ENCODE measurements around the gene C1orf35. TPM values are rescaled to one million over a fixed set of nuclear protein-coding genes. Genes with fewer than 3 reads are reported as not detected.

The C1orf35 gene
- total RNA-seq, 1 donor from 2014 or later: 27.5 TPM

DNA sequence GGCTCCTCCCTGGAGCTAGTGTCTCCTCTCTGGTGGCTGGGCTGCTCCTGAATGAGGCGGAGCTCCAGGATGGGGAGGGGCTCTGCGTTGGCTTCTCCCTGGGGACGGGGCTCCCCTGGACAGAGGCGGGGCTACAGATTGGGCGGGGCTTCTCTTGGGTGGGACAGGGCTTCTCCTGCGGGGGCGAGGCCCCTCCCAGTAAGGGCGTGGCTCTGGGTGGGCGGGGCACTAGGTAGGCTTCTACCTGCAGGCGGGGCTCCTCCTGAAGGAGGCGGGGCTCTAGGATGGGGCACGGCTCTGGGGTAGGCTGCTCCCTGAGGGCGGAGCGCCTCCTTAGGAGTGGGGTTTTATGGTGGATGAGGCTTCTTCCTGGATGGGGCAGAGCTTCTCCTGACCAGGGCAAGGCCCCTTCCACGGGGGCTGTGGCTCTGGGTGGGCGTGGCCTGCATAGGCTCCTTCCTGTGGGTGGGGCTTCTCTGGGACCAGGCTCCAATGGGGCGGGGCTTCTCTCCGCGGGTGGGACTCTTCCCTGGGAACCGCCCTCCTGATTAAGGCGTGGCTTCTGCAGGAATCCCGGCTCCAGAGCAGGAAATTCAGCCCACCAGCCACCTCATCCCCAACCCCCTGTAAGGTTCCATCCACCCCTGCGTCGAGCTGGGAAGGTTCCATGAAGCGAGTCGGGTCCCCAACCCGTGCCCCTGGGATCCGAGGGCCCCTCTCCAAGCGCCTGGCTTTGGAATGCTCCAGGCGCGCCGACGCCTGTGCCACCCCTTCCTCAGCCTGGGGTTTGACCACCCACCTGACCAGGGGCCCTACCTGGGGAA is 43.3 kb downstream of the C1orf35 start:
- Mint-ChIP-seq H3K4me1 (peaks cover 5% of the 10 kb centered on the region), H3K27ac (no peak overlapping the region), H3K27me3 (peaks cover 40% of the 10 kb centered on the region), H3K36me3 (ENCODE audit: low read depth) (no peaks in the 10 kb centered on the region), H3K9me3 (no peaks in the 10 kb centered on the region), H3K4me3 (peak overlapping the region; percentile 80)
- peak; percentile 90 for DNase-seq
- intact Hi-C loops (cut with micrococcal nuclease): loop anchor here (1.0 kb wide), 1 partner anchor 106 kb away; no protein-coding TSS in a partner anchor

DNA sequence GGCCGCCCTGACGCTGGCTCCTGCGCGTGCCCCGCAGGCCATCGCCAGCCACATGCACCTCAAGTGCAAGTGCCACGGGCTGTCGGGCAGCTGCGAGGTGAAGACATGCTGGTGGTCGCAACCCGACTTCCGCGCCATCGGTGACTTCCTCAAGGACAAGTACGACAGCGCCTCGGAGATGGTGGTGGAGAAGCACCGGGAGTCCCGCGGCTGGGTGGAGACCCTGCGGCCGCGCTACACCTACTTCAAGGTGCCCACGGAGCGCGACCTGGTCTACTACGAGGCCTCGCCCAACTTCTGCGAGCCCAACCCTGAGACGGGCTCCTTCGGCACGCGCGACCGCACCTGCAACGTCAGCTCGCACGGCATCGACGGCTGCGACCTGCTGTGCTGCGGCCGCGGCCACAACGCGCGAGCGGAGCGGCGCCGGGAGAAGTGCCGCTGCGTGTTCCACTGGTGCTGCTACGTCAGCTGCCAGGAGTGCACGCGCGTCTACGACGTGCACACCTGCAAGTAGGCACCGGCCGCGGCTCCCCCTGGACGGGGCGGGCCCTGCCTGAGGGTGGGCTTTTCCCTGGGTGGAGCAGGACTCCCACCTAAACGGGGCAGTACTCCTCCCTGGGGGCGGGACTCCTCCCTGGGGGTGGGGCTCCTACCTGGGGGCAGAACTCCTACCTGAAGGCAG is 44.0 kb downstream of the C1orf35 start:
- Mint-ChIP-seq H3K4me3 (peak overlapping the region; percentile 80), H3K4me1 (peaks cover 5% of the 10 kb centered on the region), H3K36me3 (ENCODE audit: low read depth) (no peaks in the 10 kb centered on the region), H3K27ac (no peak overlapping the region), H3K9me3 (no peaks in the 10 kb centered on the region), H3K27me3 (peaks cover 42% of the 10 kb centered on the region)
- peak; percentile 84 for DNase-seq
- intact Hi-C loops (cut with micrococcal nuclease): loop anchor here (1.0 kb wide), 1 partner anchor 107 kb away; no protein-coding TSS in a partner anchor

DNA sequence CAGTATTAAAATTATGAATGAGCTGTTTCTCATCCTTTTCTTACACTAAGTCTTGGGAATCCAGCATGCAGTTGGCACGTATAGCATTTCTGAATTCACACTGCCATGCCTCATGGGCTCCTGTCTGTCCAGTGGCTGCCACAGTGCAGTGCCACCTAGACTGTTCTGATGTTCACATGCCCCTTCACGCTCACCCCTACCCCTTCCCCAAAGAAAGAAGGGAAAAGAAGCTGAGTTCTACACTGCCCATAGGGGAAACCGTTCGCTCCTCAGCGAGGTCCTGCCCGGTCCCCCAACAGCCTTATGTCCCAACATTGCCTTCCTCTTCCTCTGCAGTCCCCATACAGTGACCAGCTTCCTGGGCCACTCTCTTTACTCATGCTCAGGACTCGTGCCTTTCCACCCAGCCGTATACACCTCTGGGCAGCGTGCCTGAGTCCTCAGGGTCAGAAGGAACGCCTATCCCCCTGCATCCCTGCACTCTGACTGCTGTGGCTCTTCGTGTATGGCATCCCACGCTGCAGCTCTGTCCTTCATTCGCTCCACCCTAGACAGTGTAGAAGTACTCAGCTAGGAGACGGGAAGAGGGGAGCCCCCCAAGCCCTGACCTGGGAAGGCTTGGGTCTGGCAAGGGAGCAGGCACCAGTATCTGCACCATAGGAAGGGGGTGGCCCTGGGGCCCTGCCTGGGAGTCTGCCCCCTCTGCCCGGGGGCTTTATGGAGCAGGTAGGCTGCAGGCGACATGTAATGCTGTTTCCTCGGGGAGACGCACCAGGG is 44.8 kb downstream of the C1orf35 start:
- Mint-ChIP-seq H3K27ac (no peak overlapping the region), H3K4me1 (peaks cover 5% of the 10 kb centered on the region), H3K36me3 (ENCODE audit: low read depth) (no peaks in the 10 kb centered on the region), H3K4me3 (no peak overlapping the region), H3K9me3 (no peaks in the 10 kb centered on the region), H3K27me3 (peaks cover 44% of the 10 kb centered on the region)
- intact Hi-C loops (cut with micrococcal nuclease): no loop called here
- DNase-seq: no peak

Other genes with a start within 250 kb of the C1orf35 start
- not detected in 2 replicates for gene WNT9A, start 155.4 kb downstream of the C1orf35 start, total RNA-seq
- gene WNT3A, start 96.3 kb downstream of the C1orf35 start, total RNA-seq: not detected in 2 replicates
- gene ARF1, start 20.6 kb downstream of the C1orf35 start, total RNA-seq: 388 and 395 TPM in 2 replicates
- gene MRPL55, start 6.0 kb upstream of the C1orf35 start, total RNA-seq: 55.2 and 62.2 TPM in 2 replicates
- 211 and 222 TPM in 2 replicates for gene GUK1, start 37.0 kb upstream of the C1orf35 start, total RNA-seq
- 0.69 and 0.96 TPM in 2 replicates for gene GJC2, start 46.6 kb upstream of the C1orf35 start, total RNA-seq
- 10.8 and 11.4 TPM in 2 replicates for gene IBA57, start 62.5 kb upstream of the C1orf35 start, total RNA-seq
- 21.4 and 22.3 TPM in 2 replicates for gene OBSCN, start 104.7 kb upstream of the C1orf35 start, total RNA-seq

Data from activated CD4-positive, alpha-beta T cell treated with anti-CD3 and anti-CD28 coated beads, Interleukin-2, amount 10 ng/mL, durations not matched to agents 24 days and 14 days (primary cell).